Inflammatory macrophage treated with lipopolysaccharide for 1 hour (primary cell): ENCODE measurements around the gene ELOVL5.

Experiments
- DNase-seq, 2 donors: peaks; one replicate each; pipeline ENCODE4 v3.0.0-alpha.2; 2020 to 2022

ELOVL5 gene

DNA sequence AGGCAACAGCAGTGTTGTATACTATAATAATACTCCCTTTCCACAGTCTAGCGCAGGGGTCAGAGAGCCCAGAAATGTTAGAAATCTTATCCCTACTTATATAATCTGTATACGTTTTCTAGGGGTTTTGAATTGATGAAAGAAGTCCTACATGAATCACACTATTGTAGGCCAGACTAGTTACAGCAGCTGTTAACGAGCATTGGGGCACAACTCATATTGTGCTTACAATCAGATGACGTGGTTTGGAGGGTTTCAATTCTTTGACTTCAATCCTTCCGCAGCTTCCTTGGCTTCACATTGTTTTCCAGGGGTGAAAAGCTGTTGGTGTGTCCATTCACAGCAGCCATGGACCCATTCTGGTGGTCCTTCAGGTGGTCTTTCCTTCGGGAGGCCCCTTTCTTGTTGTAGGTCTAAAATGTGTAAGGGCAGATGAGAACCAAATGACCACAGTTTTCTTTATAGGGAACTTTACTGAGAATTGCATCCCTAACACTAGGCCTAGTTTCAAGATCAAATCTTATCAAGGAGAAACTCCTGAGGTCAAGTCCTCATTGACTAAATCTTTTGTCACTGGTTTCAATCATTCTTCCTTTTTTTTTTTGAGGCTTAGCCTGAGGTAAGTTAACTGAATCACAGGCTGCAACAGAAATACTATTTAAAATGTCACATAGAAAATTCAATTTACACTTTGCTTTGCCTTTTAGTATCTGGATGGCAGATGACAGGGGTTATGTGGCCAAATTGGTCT is 79.7 kb downstream of the ELOVL5 start:
- no peak for DNase-seq

DNA sequence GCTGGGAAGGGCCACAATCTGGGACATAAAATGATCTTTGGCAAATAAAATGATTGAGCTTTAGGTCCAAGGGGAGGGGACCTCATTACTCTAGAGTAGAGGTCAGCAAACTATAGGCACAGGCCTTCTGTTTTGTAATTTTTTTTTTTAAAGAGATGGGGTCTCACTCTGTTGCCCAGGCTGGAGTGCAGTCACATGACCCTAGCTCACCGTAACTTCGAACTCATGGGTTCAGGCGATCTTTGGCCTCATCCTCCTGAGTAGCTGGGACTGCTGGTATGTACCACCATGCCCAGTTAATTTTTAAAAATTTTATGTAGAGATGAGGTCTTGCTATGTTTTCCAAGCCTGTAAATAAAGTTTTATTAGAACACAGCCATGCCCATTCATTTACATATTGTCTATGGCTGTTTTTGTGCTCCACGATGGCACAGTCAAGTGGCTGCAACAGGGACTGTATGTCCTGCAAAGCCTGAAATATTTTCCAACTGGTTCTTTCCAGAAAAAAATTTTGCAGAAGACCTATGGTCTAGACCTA is 82.1 kb downstream of the ELOVL5 start:
- no peak for DNase-seq

DNA sequence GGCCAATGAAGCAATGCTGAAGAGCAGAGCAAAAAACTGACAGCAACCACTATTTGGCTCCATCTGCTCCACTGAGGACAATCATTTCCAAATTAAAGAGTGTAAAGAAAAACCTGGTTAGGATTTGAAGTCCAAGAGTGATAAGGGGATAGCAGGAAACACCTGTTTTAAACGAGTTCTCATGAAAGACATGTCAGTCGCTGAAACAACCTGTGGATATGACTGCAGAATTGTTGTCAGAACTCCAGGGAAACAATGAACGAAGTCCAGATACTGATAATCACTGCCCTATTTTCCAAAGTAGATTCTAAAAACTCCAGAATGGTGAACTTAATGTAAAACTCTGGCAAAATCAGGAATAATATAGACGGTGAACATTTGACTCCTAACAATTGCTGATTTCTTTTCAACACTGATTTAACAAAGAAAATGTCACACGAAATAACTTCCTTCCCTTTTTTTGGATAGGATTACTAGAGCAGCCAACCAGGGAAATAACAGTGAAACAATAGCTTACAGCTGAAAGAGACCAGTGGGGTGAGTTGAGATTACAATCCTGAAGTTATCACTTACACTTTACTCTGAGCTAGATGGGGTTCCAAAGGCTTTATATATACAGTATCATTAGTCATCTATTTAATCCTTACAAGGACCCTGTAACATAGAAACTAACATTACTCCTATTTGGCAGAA is 83.7 kb downstream of the ELOVL5 start:
- DNase-seq = peak in 1 of 2 donors; percentile 28

DNA sequence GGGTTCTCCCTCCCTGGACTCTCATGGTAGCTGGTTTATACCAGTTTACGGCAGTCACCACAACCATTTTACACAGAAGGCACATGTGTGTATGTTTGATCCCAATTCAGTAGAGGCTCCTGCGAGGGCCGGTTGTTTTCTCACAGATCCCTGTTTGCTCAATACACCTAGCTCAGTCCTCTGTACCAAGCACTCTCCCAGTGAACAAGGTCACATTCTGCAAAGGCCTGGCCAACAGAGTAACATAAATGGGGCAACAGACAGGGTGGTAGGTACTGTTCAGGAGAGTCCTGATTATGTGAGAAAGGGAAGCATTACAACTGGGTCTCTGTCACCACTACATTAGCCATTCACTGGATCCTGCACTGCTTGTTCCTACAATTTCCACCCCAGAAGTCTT is 84.4 kb downstream of the ELOVL5 start:
- DNase-seq = no peak

GRCh38 chr6:53263917-53264316 is 84.8 kb downstream of the ELOVL5 start:
- peak in 1 of 2 donors; percentile 11 for DNase-seq

DNA sequence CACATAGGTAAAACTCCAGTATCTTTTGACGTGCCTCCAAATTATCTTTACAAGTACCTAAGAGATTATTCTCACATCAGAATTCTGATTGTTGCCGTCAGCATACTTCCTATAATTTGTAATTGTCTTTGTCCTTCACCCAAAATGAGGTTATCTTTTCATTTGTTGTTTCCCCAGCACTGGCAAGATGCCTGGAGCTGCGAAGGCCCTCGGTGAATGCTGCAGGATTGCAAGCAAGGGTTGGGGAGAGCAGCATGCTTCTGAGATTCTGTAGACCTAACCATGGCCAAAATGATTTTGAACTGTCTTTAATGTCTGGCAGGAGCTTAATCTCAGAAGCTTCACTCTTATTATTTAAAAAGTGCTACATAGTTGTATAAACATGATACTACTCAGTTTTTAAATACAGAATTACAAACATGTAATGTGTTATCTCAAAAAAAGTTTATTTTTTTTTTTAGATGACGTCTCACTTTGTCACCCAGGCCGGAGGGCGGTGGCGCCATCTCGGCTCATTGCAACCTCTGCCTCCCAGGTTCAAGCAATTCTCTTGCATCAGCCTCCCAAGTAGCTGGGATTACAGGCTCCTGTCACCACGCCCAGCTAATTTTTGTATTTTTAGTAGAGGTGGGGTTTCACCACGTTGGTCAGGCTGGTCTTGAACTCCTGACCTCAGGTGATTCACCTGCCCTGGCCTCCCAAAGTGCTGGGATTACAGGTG is 88.7 kb downstream of the ELOVL5 start:
- DNase-seq = no peak

DNA sequence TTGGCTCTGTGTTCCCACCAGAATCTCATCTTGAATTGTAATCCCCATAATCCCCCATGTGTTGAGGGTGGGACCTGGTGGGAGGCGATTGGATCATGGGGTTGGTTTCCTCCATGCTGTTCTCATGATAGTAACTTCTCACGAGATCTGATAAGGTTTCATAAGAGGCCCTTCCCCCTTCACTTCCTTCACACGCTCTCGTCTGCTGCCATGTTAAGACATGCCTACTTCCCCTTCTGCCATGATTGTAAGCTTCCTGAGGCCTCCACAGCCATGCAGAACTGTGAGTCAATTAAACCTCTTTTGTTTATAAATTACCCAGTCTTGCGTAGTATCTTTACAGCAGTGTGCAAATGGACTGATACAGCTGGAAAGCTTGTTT is 90.0 kb downstream of the ELOVL5 start:
- no peak for DNase-seq

DNA sequence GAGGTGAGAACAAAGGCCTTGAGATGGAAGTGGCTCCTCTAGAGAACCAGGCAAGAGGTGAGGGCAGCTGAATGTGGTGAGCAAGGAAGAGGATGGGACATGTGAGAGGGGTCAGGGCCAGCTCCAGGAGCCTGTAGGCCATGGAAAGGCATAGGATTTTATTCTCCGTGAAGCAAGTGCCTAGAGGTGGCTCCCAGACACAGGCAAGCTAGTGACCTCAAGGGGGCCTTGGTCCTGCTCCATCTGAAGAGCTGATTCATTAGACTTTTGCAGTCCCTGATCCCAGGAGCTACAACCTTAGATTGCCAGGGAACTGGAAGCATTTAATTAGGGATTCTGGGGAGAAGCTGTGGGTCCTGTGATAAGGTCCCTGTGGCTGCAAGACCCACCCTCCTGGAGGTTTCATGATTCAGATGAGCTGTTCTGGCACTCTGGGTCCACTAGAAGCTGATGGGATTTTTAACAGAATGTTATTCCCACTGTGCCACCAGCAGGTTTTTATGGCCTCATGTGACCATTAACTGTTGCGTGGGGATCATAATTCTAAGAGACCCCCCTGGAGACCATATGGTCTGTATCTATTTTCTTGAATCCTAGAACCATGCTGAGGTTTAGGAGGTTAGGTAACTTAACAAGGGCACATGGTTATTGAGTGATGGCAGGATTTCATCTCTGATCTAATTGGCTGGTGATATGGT is 90.5 kb downstream of the ELOVL5 start:
- DNase-seq = no peak

GRCh38 chr6:53257533-53257932 is 91.2 kb downstream of the ELOVL5 start:
- no peak for DNase-seq

GRCh38 chr6:53257001-53257400 is 91.7 kb downstream of the ELOVL5 start:
- no peak for DNase-seq

- DNase-seq = no peak
These were observed 96.5 kb downstream of the ELOVL5 start for GRCh38 chr6:53252177-53252692.

DNA sequence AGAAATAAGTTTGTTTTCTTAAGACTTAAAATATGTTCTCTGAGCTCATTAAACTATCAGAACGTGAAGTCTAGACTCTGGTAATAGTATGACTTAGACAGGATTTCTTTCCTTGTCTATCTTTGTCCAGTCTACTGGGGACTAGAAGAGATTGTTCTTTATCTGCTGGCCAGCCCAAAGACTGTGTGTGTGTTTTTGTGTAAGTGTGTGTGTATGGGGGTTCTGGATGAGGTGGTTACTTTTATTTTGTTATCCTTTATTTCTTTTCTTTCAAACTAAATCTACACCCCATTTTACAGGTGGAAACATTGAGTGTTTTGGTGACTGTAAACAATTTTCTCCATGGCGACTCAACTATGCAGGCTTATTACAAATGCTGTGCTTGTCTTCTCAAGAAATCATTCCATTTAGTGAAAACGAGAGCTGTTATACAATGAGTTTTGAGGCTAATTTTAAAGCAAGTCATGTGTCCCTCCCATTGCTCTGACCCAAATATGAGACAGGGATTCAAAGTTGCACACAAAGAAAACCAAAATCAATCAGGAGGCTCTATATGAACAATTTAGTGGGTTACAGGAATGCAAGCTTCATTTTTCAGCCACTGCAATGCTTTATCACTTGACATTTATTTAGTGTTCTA is 97.6 kb downstream of the ELOVL5 start:
- no peak for DNase-seq

DNA sequence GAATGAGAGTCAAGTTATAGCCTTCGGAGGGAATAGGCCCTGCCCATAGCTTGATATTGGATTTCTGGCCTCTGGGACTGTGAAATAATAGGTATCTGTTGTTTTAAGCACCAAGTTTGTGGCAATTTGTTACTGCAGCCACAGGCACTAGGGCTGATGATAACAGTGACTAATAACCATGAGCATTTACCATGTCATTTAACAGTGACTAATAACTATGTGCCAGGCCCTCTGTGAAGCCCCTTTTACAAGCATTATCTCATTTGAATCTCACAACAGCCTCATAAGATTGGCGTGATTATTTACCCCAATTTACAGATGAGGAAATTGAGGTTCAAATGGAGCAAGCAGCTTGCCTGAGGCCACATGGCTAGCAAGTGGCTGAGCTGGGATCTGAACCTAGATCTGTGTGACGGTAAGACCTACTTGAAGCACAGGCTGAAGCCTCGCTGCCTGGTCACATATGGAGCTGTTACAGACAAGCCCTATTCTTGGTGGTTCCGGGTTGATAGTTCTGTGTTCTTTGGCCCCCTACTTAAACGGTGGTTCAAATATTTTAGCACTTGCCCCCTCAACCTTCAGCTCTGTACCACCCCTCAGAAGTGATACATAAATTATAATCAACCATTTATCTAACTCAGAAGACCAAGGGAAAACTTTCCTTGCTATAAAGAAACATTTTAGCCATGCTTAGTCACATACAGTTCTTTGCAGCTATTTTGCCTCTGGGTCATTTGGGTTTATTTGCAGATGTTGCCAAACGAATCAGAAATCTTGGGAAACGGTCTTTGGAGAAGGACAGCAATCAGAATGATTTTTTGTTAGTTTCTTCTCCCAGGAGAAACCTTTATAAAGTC is 98.3 kb downstream of the ELOVL5 start:
- peak in 1 of 2 donors; percentile 54 for DNase-seq

- DNase-seq = no peak
These were observed 101.8 kb downstream of the ELOVL5 start for GRCh38 chr6:53246924-53247323.

GRCh38 chr6:53244958-53245357 is 103.8 kb downstream of the ELOVL5 start:
- DNase-seq = peak; percentile 45 to 70

DNA sequence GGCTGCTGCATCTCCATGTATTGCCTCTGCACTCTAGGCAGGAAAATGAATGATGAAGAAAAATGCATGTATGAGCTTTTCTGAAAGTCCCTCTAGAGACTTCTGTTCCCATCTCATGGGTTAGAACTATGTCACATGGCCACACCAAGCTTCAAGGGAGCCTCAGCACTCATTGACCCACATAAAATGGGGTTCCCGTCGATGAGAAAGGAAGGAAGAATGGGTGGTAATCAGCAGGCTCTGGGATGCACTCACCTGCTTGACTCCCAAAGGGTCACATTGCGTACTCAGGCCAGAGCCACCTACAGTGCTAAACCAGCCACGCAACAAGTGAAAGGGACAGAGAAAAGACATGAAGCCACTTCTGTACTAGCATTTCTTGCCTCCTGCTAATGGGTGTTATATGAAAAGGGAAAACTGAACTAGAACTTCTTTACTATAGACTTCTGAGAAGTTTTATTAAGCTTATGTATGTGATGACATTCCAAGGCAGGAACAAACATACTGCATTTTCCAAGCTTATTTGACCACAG is 104.3 kb downstream of the ELOVL5 start:
- peak in 1 of 2 donors; percentile 23 for DNase-seq

DNA sequence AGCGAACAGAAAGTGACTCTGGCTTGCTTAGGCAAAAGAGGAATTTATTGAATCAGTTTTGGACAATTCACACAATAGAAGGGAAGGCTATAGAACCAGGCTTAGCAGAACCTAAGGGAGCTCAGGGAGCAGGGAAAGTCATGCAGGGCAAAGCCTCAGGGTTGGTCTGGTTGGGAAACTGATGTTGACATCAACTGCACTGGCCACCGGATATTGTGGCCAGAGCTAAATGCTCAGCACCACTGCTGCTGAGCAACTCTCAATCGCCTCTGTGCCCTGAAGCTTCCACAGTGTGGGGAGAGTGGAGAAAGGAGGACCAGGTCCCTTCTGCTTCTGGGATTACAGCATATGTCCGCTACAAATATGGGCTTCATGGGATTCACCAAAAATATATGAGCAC is 106.8 kb downstream of the ELOVL5 start:
- DNase-seq = peak; percentile 60 to 68

- DNase-seq = peak; percentile 27 to 38
These were observed 108.0 kb downstream of the ELOVL5 start for GRCh38 chr6:53240761-53241160.

DNA sequence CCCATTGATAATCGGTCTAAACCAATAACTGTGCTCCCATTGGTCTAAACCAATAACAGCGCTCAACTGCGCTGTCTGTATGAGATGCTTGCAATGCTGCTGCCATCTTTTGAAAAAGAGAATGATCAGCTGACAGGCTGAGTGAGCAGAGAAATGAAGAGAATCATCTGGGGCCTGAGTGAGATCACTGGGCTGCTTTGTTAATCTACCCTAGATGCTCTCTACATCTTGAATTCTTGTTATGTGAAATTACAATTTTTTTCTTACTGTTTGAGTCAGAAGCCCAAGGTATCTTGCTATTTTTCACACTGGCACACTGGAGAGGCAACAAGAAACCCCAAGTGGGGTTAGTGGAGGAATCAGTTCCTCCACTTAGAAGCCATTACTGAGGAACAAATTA is 108.6 kb downstream of the ELOVL5 start:
- DNase-seq = no peak

DNA sequence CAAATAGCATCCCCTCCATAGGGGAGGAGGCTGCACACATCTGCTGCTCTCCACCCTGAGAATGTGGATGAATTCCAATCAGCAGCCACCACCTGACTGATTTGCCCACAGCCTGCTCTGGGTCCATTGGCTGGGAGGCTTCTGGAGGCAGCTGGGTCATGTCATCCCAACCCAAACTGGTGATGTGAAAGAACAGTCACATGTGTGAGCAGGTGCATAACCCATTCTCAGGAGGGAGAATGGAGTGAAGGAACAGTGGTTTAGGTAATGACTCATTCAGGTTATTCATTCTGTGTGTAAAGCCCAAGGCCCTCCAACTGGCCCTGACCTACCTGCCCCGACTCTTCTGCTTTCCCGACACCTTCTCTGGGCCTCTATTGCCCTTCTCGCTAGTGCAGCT is 109.2 kb downstream of the ELOVL5 start:
- no peak for DNase-seq

DNA sequence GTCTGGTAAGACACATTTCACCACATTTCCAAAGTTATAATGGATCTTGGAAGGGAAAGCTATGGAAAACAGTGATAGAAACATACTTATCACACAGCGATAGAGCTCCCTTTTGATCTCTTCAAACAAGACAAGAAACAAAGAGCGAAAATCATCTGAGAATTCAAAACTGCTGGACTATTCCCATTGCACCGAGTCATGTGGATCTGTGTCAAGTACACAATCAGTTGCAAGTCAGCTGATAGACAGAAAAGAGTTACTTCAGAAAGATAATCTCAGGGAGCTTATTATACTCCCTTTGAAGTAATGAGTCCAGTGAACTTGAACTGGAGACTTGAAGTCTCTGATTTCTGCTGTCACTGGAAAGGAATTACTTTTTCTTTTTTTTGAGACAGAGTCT is 110.4 kb downstream of the ELOVL5 start:
- peak in 1 of 2 donors; percentile 18 for DNase-seq
